Natural killer cell (primary cell): ENCODE results near the gene NR5A2. TPM values are rescaled to one million over a fixed set of nuclear protein-coding genes. Genes with fewer than 3 reads are reported as not detected.

Experiments used
- ATAC-seq, 3 donors: fragments of 150-1000 bp in 2 of 3; fragments of 200-7000 bp in 1 of 3; cut with Tn5 transposase; 1 replicate in 1 of 3; 2 replicates in 2 of 3; pipeline ENCODE4 v1.10.0; 2021; ENCODE audit warnings: mild to moderate bottlenecking in 2 of 3, moderate library complexity in 2 of 3
- DNase-seq, 2 donors: peaks; one replicate each; pipeline versions ENCODE4 v3.0.0 to v3.0.0-alpha.2; 2013 to 2021; ENCODE audit warnings: mixed read lengths in 1 of 2
- H3K27ac ChIP-seq: one replicate; pipeline ENCODE4 v1.5.1; 2013; ENCODE audit warnings: mild to moderate bottlenecking, low read length
- H3K27me3 ChIP-seq: one replicate; pipeline ENCODE4 v1.6.1; 2013; ENCODE audit warnings: low read length; ENCODE audit not compliant: control insufficient read depth, insufficient read depth
- H3K36me3 ChIP-seq: one replicate; pipeline ENCODE4 v1.6.1; 2013; ENCODE audit warnings: low read length; ENCODE audit not compliant: control insufficient read depth, insufficient read depth
- H3K4me1 ChIP-seq: one replicate; pipeline ENCODE4 v1.6.1; 2013; ENCODE audit warnings: low read length; ENCODE audit not compliant: control insufficient read depth, insufficient read depth
- H3K4me3 ChIP-seq: one replicate; pipeline ENCODE4 v1.5.1; 2013; ENCODE audit warnings: low read length
- H3K9me3 ChIP-seq: one replicate; pipeline ENCODE4 v1.6.1; 2013; ENCODE audit warnings: low read length; ENCODE audit not compliant: control insufficient read depth, insufficient read depth
- H3K27ac Mint-ChIP-seq, 2 donors: one replicate each; pipeline ENCODE4 v1.8.0; 2022; ENCODE audit warnings: mild to moderate bottlenecking in 2 of 2, mixed read lengths in 2 of 2, moderate library complexity in 1 of 2
- H3K27me3 Mint-ChIP-seq, 2 donors: one replicate each; pipeline ENCODE4 v1.8.0; 2022; ENCODE audit warnings: low read depth in 2 of 2, mixed read lengths in 2 of 2
- H3K36me3 Mint-ChIP-seq: one replicate; pipeline ENCODE4 v1.8.0; 2022; ENCODE audit warnings: mixed read lengths
- H3K4me1 Mint-ChIP-seq, 2 donors: one replicate each; pipeline ENCODE4 v1.8.0; 2022; ENCODE audit warnings: mixed read lengths in 2 of 2
- H3K4me3 Mint-ChIP-seq: one replicate; pipeline ENCODE4 v1.8.0; 2022; ENCODE audit warnings: mild to moderate bottlenecking, moderate library complexity, mixed read lengths
- H3K9me3 Mint-ChIP-seq, 2 donors: one replicate each; pipeline ENCODE4 v1.8.0; 2022; ENCODE audit warnings: mixed read lengths in 2 of 2
- WGBS: methylation state at CpG from one replicate; pipeline ENCODE4 v1.1.7; 2013; ENCODE audit warnings: missing lambda C conversion rate; ENCODE audit not compliant: insufficient coverage; 5-methylcytosine and 5-hydroxymethylcytosine counted together
- intact Hi-C: fragments of 100-400 bp; cut with micrococcal nuclease; formaldehyde crosslinking; loops from one replicate; pipeline ENCODE4 v1.14.2; 2022
- total RNA-seq, 4 donors: library from RNA; stranded (reverse); fragments of 120-200 nt in 1 of 4; gene quantifications; one replicate each; pipeline versions ENCODE4 v1.2.3 to v1.2.4, GENCODE V29; 2013 to 2022
- TF ChIP-seq, protein P1 (sequence below): fragments of 200-600 bp; IDR thresholded peaks from one replicate; pipeline ENCODE4 v1.8.0; 2022; ENCODE audit warnings: antibody characterized with exemption

The NR5A2 gene
- total RNA-seq, 3 donors from 2014 or later (not counting 1 experiment from before 2014, with no cell fraction given) = not detected

DNA sequence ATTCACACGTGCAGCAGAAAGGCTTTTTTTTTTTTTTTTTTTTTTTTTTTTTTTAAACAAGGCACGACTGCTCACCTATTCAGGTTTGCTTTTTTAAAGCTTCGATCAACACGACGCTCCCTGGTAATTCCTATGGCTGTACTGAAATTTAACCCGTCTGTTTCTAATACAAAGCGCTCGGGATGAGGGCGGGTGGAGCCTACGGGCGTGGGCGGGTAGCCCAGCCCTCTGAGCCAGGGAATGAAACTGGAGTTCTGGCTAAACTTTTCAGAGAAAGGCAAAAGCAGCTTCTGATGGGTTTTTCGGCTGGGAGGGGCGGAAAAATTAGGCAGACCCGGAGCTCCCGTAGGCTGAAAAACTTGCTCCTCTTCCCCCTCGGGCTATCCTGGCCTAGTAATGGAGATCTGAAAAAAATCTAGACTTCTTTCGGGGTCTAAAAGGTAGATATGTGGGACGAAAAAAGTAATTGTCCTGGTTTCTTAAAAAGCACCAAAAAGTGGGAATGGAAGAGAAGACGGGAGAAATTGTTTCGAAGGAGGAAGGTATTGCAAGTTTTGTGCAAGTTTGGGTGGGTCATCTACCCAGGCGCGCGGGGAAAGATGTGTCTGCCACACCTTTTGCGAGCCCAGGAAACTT, 7.4 kb downstream of the NR5A2 start:
- peaks cover 7% of the 10 kb centered on the region for H3K36me3 Mint-ChIP-seq
- H3K9me3 Mint-ChIP-seq = no peaks in the 10 kb centered on the region
- intact Hi-C loops = no loop called here
- no peak overlapping the region for H3K27ac ChIP-seq
- H3K36me3 ChIP-seq = no peaks in the 10 kb centered on the region
- TF ChIP-seq, protein P1, sequence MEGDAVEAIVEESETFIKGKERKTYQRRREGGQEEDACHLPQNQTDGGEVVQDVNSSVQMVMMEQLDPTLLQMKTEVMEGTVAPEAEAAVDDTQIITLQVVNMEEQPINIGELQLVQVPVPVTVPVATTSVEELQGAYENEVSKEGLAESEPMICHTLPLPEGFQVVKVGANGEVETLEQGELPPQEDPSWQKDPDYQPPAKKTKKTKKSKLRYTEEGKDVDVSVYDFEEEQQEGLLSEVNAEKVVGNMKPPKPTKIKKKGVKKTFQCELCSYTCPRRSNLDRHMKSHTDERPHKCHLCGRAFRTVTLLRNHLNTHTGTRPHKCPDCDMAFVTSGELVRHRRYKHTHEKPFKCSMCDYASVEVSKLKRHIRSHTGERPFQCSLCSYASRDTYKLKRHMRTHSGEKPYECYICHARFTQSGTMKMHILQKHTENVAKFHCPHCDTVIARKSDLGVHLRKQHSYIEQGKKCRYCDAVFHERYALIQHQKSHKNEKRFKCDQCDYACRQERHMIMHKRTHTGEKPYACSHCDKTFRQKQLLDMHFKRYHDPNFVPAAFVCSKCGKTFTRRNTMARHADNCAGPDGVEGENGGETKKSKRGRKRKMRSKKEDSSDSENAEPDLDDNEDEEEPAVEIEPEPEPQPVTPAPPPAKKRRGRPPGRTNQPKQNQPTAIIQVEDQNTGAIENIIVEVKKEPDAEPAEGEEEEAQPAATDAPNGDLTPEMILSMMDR = no peak
- H3K4me1 ChIP-seq = peaks cover 22% of the 10 kb centered on the region
- no peak for DNase-seq
- H3K9me3 ChIP-seq = no peaks in the 10 kb centered on the region
- H3K27ac Mint-ChIP-seq = no peak overlapping the region
- peaks cover 28 to 34% of the 10 kb centered on the region in 2 donors for H3K27me3 Mint-ChIP-seq
- peaks cover 53% of the 10 kb centered on the region for H3K27me3 ChIP-seq
- no peak for ATAC-seq
- H3K4me1 Mint-ChIP-seq = peaks cover 6 to 13% of the 10 kb centered on the region in 2 donors
- 10% methylated on average over 25 of the region's 25 CpGs for WGBS
- no peak overlapping the region for H3K4me3 ChIP-seq
- no peak overlapping the region for H3K4me3 Mint-ChIP-seq

DNA sequence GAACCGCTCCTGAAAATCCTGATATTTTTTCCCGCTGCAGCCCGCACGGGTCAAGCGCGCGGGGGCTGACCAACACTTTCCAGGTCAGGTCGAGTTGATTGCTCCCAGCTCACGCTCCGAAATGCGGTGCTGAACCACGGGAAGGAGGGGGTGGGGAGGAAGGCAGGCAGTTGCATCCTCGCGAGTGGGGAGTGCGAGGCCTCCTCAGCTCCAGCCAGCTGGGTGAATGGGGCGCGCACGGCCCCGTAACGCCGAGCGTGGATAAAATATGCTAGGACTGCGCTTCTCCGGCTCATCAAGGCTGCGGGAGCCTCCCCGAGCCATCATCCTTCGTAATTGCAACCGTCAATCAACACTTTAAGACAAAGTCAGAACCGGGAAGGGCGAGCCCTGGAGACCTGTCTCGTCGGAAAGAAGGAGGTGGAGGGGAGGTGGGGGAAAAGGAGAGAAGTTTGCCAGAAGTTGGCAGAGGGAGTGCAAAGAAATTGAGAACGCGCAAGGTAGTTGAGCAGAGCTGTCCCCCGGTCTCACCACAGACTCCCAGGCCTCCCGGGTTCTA, 8.0 kb downstream of the NR5A2 start:
- H3K36me3 Mint-ChIP-seq = peaks cover 7% of the 10 kb centered on the region
- 6% methylated on average over 36 of the region's 36 CpGs for WGBS
- no peak overlapping the region for H3K27ac Mint-ChIP-seq

DNA sequence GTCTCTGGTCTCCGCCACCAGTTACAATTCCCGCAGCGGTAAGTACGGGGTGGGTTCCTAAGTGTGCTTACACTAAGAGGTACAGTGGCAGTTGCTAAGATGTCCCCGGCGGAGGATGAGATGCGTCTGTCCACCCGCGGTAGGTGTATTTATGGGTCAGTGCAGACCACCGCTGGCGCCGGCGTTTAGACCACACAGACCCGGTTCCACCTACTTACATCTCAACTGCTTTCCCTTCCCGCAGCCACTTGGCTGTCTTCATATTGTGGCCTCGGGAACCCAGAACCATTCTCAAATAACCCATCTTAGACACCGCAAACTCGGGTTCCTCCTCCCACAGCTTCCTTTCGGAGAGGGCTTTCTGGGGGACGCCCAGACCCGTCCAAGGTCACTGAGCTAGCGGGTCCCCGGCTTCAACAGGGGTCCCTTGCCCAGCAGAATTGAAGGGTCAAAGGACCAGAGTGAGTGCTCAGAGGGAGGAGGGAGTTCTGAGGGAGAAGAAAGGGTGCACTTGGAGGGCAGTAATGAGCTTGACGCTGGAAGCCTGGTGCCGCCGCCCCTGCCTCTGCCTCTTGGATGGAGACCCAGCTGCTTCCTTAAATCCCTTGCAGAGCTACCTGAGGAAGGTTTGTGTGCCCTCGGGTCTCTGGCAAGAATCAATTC, 8.6 kb downstream of the NR5A2 start:
- no peaks in the 10 kb centered on the region for H3K36me3 ChIP-seq
- H3K27me3 ChIP-seq = peaks cover 51% of the 10 kb centered on the region
- peaks cover 3% of the 10 kb centered on the region for H3K9me3 ChIP-seq
- no peak overlapping the region for H3K27ac ChIP-seq
- Mint-ChIP-seq H3K36me3 (peaks cover 7% of the 10 kb centered on the region), H3K4me1 (peaks cover 12 to 21% of the 10 kb centered on the region in 2 donors), H3K27ac (no peak overlapping the region), H3K27me3 (peaks cover 39 to 40% of the 10 kb centered on the region in 2 donors), H3K9me3 (no peaks in the 10 kb centered on the region), H3K4me3 (no peak overlapping the region)
- no peak overlapping the region for H3K4me3 ChIP-seq
- ATAC-seq (no peak), DNase-seq (no peak)
- 8% methylated on average over 27 of the region's 27 CpGs for WGBS
- H3K4me1 ChIP-seq = peaks cover 32% of the 10 kb centered on the region
- TF ChIP-seq, protein P1 = no peak
- intact Hi-C loops = no loop called here

More for the DNA sequence above, 8.0 kb downstream of the NR5A2 start:
- Histone ChIP-seq H3K36me3 (no peaks in the 10 kb centered on the region), H3K27ac (no peak overlapping the region), H3K27me3 (peaks cover 53% of the 10 kb centered on the region), H3K9me3 (no peaks in the 10 kb centered on the region), H3K4me3 (no peak overlapping the region), H3K4me1 (peaks cover 28% of the 10 kb centered on the region)
- Mint-ChIP-seq H3K9me3 (no peaks in the 10 kb centered on the region), H3K27me3 (peaks cover 34% of the 10 kb centered on the region in 2 donors), H3K4me3 (no peak overlapping the region), H3K4me1 (peaks cover 11 to 19% of the 10 kb centered on the region in 2 donors)
- ATAC-seq = no peak
- no peak for DNase-seq
- TF ChIP-seq, protein P1 = no peak
- intact Hi-C loops = no loop called here
